Stimulated activated CD8-positive, alpha-beta memory T cell treated with anti-CD3 and anti-CD28 coated beads, Interleukin-15, amount 100 ng/mL, for 24 hours (primary cell): ENCODE data around the gene MCRIP1.
"Not testable (repeated sequence)": the region's sequence is repeated elsewhere in the genome, so short reads cannot be mapped to it uniquely, and the experiment has no call there.

Source experiments
- DNase-seq: peaks from one replicate; pipeline ENCODE4 v3.0.0-alpha.2; 2020; ENCODE audit warnings: low read depth

Gene MCRIP1

GRCh38 chr17:81840826-81841778, 8.0 kb upstream of the MCRIP1 start:
- DNase-seq, result no peak

GRCh38 chr17:81840059-81840458, 7.0 kb upstream of the MCRIP1 start:
- DNase-seq, result not testable (repeated sequence)

- DNase-seq, result no peak
These were observed 6.2 kb upstream of the MCRIP1 start for GRCh38 chr17:81839301-81839700.

- no peak for DNase-seq
These were observed 5.7 kb upstream of the MCRIP1 start for GRCh38 chr17:81838753-81839255.

- no peak for DNase-seq
These were observed 4.5 kb upstream of the MCRIP1 start for GRCh38 chr17:81837641-81838040.

GRCh38 chr17:81834831-81835267, 1.8 kb upstream of the MCRIP1 start, which contains the start of gene PPP1R27:
PPP1R27 (minus strand) TSS chr17:81835050; CDS start chr17:81834953, 97 bp downstream.
- no peak for DNase-seq

- no peak for DNase-seq
These were observed 1.1 kb upstream of the MCRIP1 start for GRCh38 chr17:81833921-81834830.

GRCh38 chr17:81832608-81833159, 407 bp downstream of the MCRIP1 start:
- DNase-seq, result no peak

GRCh38 chr17:81831957-81832607, 1.0 kb downstream of the MCRIP1 start:
- peak; percentile 11 for DNase-seq

GRCh38 chr17:81831563-81831956, 1.5 kb downstream of the MCRIP1 start:
- DNase-seq, result no peak

GRCh38 chr17:81829858-81830257, 3.2 kb downstream of the MCRIP1 start:
- no peak for DNase-seq

GRCh38 chr17:81828656-81829055, 4.4 kb downstream of the MCRIP1 start:
- DNase-seq, result no peak

- no peak for DNase-seq
These were observed 7.1 kb downstream of the MCRIP1 start for GRCh38 chr17:81825841-81826466.

GRCh38 chr17:81824595-81824994, 8.5 kb downstream of the MCRIP1 start:
- no peak for DNase-seq

GRCh38 chr17:81823820-81824550, 9.1 kb downstream of the MCRIP1 start:
- no peak for DNase-seq

GRCh38 chr17:81822996-81823819, 9.9 kb downstream of the MCRIP1 start:
- DNase-seq, result no peak

- no peak for DNase-seq
These were observed 10.8 kb downstream of the MCRIP1 start for GRCh38 chr17:81822312-81822637.

- DNase-seq, result no peak
These were observed 11.3 kb downstream of the MCRIP1 start for GRCh38 chr17:81821603-81822311.

- no peak for DNase-seq
These were observed 11.9 kb downstream of the MCRIP1 start for GRCh38 chr17:81821147-81821546.
